C1 segment of cervical spinal cord (tissue), 14 donors: Measurements from ENCODE around the gene VILL.

Source experiments
- DNase-seq, 14 donors: peaks; one replicate each; lab custom pipeline; 2025; lab: John Stamatoyannopoulos, UW

VILL gene

GRCh38 chr3:38000242-38000916, 9.8 kb downstream of the VILL start:
- DNase-seq, result no peak

- DNase-seq, result peak in 5 of 14 donors; percentile 11 to 40 (median 33)
These were observed 10.4 kb downstream of the VILL start for GRCh38 chr3:38000965-38001455.

DNA sequence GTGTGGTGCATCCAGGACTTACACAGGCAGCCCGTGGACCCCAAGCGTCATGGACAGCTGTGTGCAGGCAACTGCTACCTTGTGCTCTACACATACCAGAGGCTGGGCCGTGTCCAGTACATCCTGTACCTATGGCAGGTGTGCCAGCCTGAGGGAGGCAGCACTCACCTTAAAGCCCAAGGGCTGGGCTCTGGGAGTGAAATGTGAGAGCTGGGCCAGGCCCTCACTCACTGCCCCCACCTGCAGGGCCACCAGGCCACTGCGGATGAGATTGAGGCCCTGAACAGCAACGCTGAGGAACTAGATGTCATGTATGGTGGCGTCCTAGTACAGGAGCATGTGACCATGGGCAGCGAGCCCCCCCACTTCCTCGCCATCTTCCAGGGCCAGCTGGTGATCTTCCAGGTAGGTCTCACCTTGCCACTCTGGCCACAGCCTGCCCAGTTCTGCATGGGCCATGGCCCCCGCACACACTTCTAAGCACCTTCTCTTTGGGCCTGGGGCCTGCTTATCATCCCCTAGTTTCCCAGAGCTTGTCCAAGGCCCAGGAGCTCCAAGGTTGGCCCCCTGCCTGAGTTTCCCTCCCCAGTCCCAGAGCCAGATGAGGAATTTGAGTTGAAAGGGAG, 11.0 kb downstream of the VILL start:
- no peak for DNase-seq

GRCh38 chr3:38002291-38002876, 11.8 kb downstream of the VILL start:
- no peak for DNase-seq

GRCh38 chr3:38002940-38003339, 12.4 kb downstream of the VILL start:
- no peak for DNase-seq

- DNase-seq, result peak in 12 of 14 donors; percentile 24 to 80 (median 54)
These were observed 12.8 kb downstream of the VILL start for GRCh38 chr3:38003371-38003816.

GRCh38 chr3:38003817-38004414, 13.3 kb downstream of the VILL start:
- peak in 4 of 14 donors; percentile 44 to 73 (median 64) for DNase-seq

DNA sequence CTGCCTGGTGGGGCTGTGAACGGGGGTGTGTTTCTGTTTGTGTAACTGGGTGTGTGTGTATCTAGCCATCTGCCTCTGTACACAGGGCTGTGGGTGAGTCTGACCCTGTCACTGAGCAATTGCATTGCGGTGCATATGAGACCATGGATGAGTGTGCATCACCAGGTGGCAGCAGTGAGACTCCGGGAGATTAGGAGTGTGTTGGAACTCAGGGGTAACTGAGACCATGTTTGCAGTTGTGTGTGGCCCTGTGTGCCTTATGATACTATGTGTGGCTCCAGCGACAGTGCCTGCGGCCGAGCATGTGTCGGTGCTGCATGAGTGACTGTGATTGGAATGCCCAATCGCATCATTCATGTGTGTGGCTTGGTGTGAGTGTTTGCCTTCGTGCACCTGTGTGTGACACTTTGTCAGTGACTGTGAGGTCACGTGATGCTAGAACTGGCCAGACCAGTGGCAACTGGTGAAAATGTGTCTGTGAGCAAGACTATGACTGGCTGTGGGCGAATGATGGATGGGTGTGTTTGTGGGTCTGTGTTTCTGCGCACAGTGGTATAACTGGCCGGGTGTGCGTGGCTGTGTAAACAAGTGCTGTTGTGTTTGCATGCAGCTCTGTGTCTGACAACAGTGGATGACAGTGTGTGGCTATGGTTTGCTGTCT, 14.0 kb downstream of the VILL start:
- DNase-seq, result peak in 11 of 14 donors; percentile 29 to 90 (median 78)

GRCh38 chr3:38005076-38006020, 14.8 kb downstream of the VILL start:
- peak in 13 of 14 donors; percentile 17 to 93 (median 83) for DNase-seq

- DNase-seq, result no peak
These were observed 15.4 kb downstream of the VILL start for GRCh38 chr3:38006031-38006430.

- no peak for DNase-seq
These were observed 15.9 kb downstream of the VILL start for GRCh38 chr3:38006445-38006995.

- no peak for DNase-seq
These were observed 17.1 kb downstream of the VILL start for GRCh38 chr3:38007754-38008090.

- DNase-seq, result no peak
These were observed 17.7 kb downstream of the VILL start for GRCh38 chr3:38008191-38008701.

- no peak for DNase-seq
These were observed 18.5 kb downstream of the VILL start for GRCh38 chr3:38008971-38009580.

GRCh38 chr3:38009807-38010591, 19.4 kb downstream of the VILL start:
- no peak for DNase-seq

DNA sequence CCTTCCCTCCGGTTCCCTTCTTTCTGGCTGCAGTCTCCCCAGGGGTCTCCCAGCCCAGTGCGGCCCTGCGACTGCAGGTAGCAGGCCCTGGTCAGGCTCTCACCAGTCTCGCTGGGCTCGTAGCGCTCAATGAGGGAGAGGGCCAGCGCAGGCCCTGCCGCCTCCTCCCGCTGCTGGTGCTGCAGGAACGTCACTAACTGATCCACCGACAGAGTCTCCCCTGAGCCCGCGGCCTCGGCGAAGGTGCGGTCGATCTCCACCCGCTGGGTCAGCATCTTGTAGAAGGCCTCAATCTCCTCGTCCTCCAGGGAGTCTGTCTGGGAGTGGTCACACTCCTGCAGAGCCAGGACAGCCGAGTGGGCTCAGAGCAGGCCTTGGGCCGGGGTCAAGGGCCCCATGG, 20.5 kb downstream of the VILL start:
- no peak for DNase-seq

- DNase-seq, result no peak
These were observed 24.9 kb downstream of the VILL start for GRCh38 chr3:38015485-38015884.

- no peak for DNase-seq
These were observed 25.4 kb downstream of the VILL start for GRCh38 chr3:38015984-38016383.

GRCh38 chr3:38016410-38016809, 25.8 kb downstream of the VILL start:
- no peak for DNase-seq
